Measurements from ENCODE around the gene ADPRS.

Gene ADPRS

GRCh38 chr1:36088265-36088576 is 471 bp upstream of the ADPRS start:
- TF ChIP-seq CTCF (IDR thresholded peaks at IDR 0.05): no peak

GRCh38 chr1:36089393-36090121 is 865 bp downstream of the ADPRS start:
- no peak for TF ChIP-seq CTCF (IDR thresholded peaks at IDR 0.05)

- no peak for TF ChIP-seq CTCF (IDR thresholded peaks at IDR 0.05)
These were observed 2.4 kb downstream of the ADPRS start for GRCh38 chr1:36091141-36091540.

GRCh38 chr1:36091698-36092097 is 3.0 kb downstream of the ADPRS start:
- TF ChIP-seq CTCF (IDR thresholded peaks at IDR 0.05): no peak

GRCh38 chr1:36092166-36092797 is 3.6 kb downstream of the ADPRS start:
- TF ChIP-seq CTCF (IDR thresholded peaks at IDR 0.05): no peak

GRCh38 chr1:36092798-36093185 is 4.1 kb downstream of the ADPRS start:
- no peak for TF ChIP-seq CTCF (IDR thresholded peaks at IDR 0.05)

- TF ChIP-seq CTCF (IDR thresholded peaks at IDR 0.05): no peak
These were observed 4.5 kb downstream of the ADPRS start for GRCh38 chr1:36093226-36093625.

Measured in LNCAP (cell line).